Naive B cell (primary cell): ENCODE measurements around the gene RBM20. TPM values are rescaled to one million over a fixed set of nuclear protein-coding genes. Genes with fewer than 3 reads are reported as not detected.

Experiments used
- ATAC-seq, 2 donors: fragments of 150-1000 bp; cut with Tn5 transposase; 2 replicates each; pipeline ENCODE4 v1.10.0; 2021; ENCODE audit warnings: low read depth in 2 of 2, mild to moderate bottlenecking in 2 of 2, moderate library complexity in 2 of 2
- DNase-seq: peaks from one replicate; pipeline ENCODE4 v3.0.0; 2022
- H3K27ac Mint-ChIP-seq, 6 donors: one replicate each; pipeline ENCODE4 v1.8.0; 2020 to 2022; ENCODE audit warnings: mild to moderate bottlenecking in 6 of 6, mixed read lengths in 6 of 6, moderate library complexity in 5 of 6, inconsistent platforms in 2 of 6
- H3K27me3 Mint-ChIP-seq, 3 donors: one replicate each; pipeline ENCODE4 v1.8.0; 2021 to 2022; ENCODE audit warnings: mixed read lengths in 3 of 3, mild to moderate bottlenecking in 1 of 3
- H3K36me3 Mint-ChIP-seq, 2 donors: one replicate each; pipeline ENCODE4 v1.8.0; 2020 to 2022; ENCODE audit warnings: mixed read lengths in 2 of 2, inconsistent platforms in 1 of 2, mild to moderate bottlenecking in 1 of 2
- H3K4me1 Mint-ChIP-seq, 3 donors: one replicate each; pipeline ENCODE4 v1.8.0; 2020 to 2022; ENCODE audit warnings: mixed read lengths in 3 of 3, inconsistent platforms in 1 of 3, mild to moderate bottlenecking in 1 of 3, moderate library complexity in 1 of 3
- H3K4me3 Mint-ChIP-seq, 8 donors: one replicate each; pipeline ENCODE4 v1.8.0; 2020 to 2022; ENCODE audit warnings: mild to moderate bottlenecking in 8 of 8, mixed read lengths in 8 of 8, moderate library complexity in 8 of 8, inconsistent platforms in 2 of 8
- H3K9me3 Mint-ChIP-seq, 7 donors: one replicate each; pipeline ENCODE4 v1.8.0; 2020 to 2022; ENCODE audit warnings: mixed read lengths in 7 of 7, mild to moderate bottlenecking in 5 of 7, inconsistent platforms in 2 of 7, moderate library complexity in 1 of 7
- polyA plus RNA-seq, 6 donors: library from polyadenylated mRNA; unstranded; fragments of 300-500 nt; fragmentation: Illumina TruSeq; gene quantifications; one replicate each; pipeline ENCODE4 v1.2.3, GENCODE V29; 2021; ENCODE audit warnings: low read depth in 6 of 6

RBM20 gene
- polyA plus RNA-seq, 6 donors from 2014 or later = 0.05 TPM; not detected in 5

GRCh38 chr10:110837418-110838171 is 193.5 kb downstream of the RBM20 start:
- no peak for ATAC-seq
- no peaks in the 10 kb centered on the region for H3K9me3 Mint-ChIP-seq

DNA sequence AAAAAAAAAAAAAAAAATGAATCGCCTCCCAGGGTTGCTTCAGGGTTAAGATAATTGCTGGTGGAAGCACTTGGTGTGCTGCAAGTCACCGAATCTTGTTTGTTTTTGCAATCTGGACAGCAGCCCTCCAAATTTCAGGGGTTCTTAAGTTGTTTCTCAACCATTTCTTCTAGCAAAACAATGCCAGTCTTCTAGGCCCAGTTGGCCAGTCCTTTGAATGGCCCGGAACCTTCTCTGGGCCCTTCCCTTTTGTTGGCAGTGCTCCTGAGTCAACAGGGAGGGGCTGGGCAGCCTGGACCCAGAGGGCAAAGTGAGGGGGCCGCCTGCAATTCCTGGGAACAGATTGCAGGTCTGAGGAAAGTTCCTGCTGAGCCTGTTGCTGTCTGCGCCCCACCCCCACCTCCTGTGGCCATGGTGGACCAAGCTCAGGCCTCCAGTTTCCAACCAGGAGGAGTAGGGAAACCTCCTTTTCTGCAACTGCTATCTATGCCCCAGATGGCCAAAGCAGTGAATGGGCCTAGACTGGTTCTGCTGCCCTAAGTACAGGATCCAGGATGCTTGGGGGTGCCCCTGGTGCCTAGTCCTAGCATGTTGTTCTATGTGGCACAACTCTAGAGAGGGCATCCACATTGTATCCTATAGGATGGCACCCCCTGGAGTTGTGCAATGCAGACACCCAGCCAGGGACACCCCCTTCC is 196.2 kb downstream of the RBM20 start:
- ATAC-seq (no peak), DNase-seq (no peak)
- Mint-ChIP-seq H3K27me3 (no peaks in the 10 kb centered on the region), H3K36me3 (no peaks in the 10 kb centered on the region), H3K4me3 (no peak overlapping the region), H3K4me1 (peaks cover 64 to 74% (median 66%) of the 10 kb centered on the region in 3 donors), H3K27ac (peak overlapping the region in 4 of 6 donors; percentile 98 to 100 (median 100)), H3K9me3 (peaks cover 0 to 5% (median 0%) of the 10 kb centered on the region in 7 donors)

More at GRCh38 chr10:110837418-110838171, 193.5 kb downstream of the RBM20 start:
- Mint-ChIP-seq H3K4me1 (peaks cover 44 to 57% (median 52%) of the 10 kb centered on the region in 3 donors), H3K27ac (peak overlapping the region; percentile 58 to 88 (median 72)), H3K27me3 (no peaks in the 10 kb centered on the region), H3K4me3 (no peak overlapping the region), H3K36me3 (no peaks in the 10 kb centered on the region)
- DNase-seq = no peak

DNA sequence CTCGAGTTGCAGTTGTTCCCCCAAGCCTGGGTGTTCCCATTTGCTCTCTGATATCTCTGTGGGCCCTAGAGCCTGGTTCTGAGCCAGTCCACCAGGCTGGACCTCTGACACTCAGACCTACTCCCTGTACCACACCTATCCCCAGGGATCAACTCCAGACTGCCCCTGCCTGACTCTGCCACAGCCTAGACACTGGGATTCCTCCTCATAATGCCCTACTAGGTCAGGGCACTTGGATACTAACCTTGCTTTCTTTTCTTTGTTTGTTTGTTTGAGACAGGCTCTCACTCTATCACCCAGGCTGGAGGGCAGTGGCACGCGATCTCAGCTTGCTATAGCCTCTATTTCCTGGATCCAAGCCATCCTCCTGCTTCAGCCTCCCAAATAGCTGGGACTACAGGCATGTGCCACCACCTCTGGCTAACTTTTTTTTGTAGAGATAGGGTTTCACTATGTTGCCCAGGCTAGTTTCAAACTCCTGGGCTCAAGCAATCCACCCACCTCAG is 196.8 kb downstream of the RBM20 start:
- Mint-ChIP-seq H3K27ac (peak overlapping the region; percentile 97 to 100 (median 99)), H3K27me3 (no peaks in the 10 kb centered on the region), H3K36me3 (no peaks in the 10 kb centered on the region), H3K4me1 (peaks cover 64 to 74% (median 68%) of the 10 kb centered on the region in 3 donors), H3K4me3 (peak overlapping the region in 3 of 8 donors; percentile 28 to 81 (median 76)), H3K9me3 (peaks cover 0 to 5% (median 0%) of the 10 kb centered on the region in 7 donors)
- DNase-seq (no peak), ATAC-seq (no peak)

DNA sequence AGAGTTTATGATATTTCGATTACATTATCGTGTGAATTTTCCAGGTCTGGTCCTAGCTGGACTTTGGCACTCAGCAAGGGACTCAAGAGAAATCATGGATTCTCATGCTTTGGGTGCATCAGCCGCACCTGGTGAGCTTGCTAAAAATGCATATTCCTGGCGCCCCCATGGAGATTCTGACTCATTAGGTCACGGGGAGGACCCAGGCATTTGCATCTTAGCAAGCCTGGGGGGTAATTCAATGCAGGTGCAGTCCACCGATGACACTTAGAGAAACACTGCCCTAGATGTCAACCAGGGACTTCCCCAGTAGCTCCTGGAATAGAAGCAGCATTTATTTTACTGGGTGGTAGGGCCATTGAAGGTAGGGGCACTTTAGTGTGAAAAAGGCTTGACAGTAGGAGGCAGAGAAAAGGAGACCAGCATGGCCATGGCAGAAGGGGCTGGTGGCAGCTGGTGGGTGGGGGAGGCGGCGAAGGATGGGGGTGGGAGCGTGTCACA is 197.7 kb downstream of the RBM20 start:
- DNase-seq = peak; percentile 69
- peak overlapping the region; percentile 28 to 95 (median 82) for H3K4me3 Mint-ChIP-seq
- H3K27me3 Mint-ChIP-seq = no peaks in the 10 kb centered on the region
- ATAC-seq = peak; percentile 73 to 76
- H3K27ac Mint-ChIP-seq = peak overlapping the region; percentile 97 to 100 (median 99)
- peaks cover 0 to 5% (median 0%) of the 10 kb centered on the region in 7 donors for H3K9me3 Mint-ChIP-seq
- peaks cover 68 to 76% (median 72%) of the 10 kb centered on the region in 3 donors for H3K4me1 Mint-ChIP-seq
- no peaks in the 10 kb centered on the region for H3K36me3 Mint-ChIP-seq

- H3K4me3 Mint-ChIP-seq = peak overlapping the region; percentile 28 to 95 (median 82)
- ATAC-seq = no peak
- peaks cover 74 to 76% (median 74%) of the 10 kb centered on the region in 3 donors for H3K4me1 Mint-ChIP-seq
Measured at GRCh38 chr10:110842326-110842904, 198.3 kb downstream of the RBM20 start.

GRCh38 chr10:110843031-110843430 is 198.9 kb downstream of the RBM20 start:
- Mint-ChIP-seq H3K4me1 (peaks cover 74 to 79% (median 76%) of the 10 kb centered on the region in 3 donors), H3K9me3 (peaks cover 0 to 5% (median 0%) of the 10 kb centered on the region in 7 donors), H3K4me3 (peak overlapping the region; percentile 28 to 95 (median 80)), H3K27me3 (no peaks in the 10 kb centered on the region), H3K36me3 (no peaks in the 10 kb centered on the region), H3K27ac (peak overlapping the region; percentile 97 to 100 (median 99))
- DNase-seq (peak; percentile 86), ATAC-seq (peak; percentile 79 to 82)

More at GRCh38 chr10:110842326-110842904, 198.3 kb downstream of the RBM20 start:
- no peak for DNase-seq
- H3K27me3 Mint-ChIP-seq = no peaks in the 10 kb centered on the region
- H3K9me3 Mint-ChIP-seq = peaks cover 0 to 5% (median 0%) of the 10 kb centered on the region in 7 donors
- H3K36me3 Mint-ChIP-seq = no peaks in the 10 kb centered on the region
- H3K27ac Mint-ChIP-seq = peak overlapping the region; percentile 97 to 100 (median 99)

DNA sequence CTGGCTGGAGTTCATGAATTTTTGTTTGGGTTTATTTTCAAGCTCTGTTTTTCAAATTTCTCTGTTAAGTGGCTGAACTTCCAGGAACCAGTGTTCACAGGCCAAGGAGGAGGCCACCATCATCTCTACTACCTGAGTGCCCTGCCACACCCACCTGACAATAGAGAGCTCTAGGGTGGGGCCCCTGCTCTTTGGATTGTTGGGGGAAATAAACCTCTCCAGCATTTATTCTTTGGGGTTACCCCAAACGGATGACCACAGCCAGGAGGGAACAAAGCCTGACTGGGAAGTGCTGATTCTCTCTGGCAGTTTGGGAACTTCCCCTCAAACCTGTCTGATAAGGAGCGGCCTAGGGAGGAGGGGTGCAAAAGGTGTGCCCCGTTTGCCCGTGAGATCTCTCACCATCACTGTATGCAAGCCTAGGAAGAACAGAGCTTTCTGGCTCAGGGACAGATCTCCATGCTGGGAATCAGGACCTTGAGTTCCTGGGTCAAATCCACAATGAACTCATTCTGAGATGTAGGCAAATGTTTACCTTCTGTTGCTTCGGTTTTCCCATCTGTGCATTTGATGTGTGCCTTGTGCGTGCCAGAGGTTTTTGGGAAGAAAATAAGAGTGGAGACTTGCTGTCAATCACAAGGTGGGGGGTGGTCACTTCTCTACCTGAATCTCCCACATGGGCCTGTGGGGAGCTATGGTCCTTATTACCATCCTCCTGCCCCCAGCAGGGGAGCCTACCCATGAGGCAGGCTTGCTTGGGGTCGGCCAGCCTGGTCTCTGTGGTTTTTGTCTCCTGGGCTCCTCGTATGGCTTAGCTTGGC is 199.9 kb downstream of the RBM20 start:
- Mint-ChIP-seq H3K27ac (peak overlapping the region; percentile 97 to 100 (median 99)), H3K36me3 (no peaks in the 10 kb centered on the region), H3K4me3 (peak overlapping the region in 7 of 8 donors; percentile 43 to 95 (median 82)), H3K4me1 (peaks cover 82 to 84% (median 82%) of the 10 kb centered on the region in 3 donors), H3K9me3 (peaks cover 0 to 5% (median 0%) of the 10 kb centered on the region in 7 donors), H3K27me3 (no peaks in the 10 kb centered on the region)
- no peak for ATAC-seq
- no peak for DNase-seq

GRCh38 chr10:110844617-110844881 is 200.4 kb downstream of the RBM20 start:
- DNase-seq (no peak), ATAC-seq (no peak)
- Mint-ChIP-seq H3K4me1 (peaks cover 82 to 84% (median 84%) of the 10 kb centered on the region in 3 donors), H3K4me3 (peak overlapping the region in 7 of 8 donors; percentile 42 to 85 (median 76)), H3K9me3 (peaks cover 0 to 5% (median 0%) of the 10 kb centered on the region in 7 donors), H3K36me3 (no peaks in the 10 kb centered on the region), H3K27ac (peak overlapping the region; percentile 7 to 99 (median 94)), H3K27me3 (no peaks in the 10 kb centered on the region)

DNA sequence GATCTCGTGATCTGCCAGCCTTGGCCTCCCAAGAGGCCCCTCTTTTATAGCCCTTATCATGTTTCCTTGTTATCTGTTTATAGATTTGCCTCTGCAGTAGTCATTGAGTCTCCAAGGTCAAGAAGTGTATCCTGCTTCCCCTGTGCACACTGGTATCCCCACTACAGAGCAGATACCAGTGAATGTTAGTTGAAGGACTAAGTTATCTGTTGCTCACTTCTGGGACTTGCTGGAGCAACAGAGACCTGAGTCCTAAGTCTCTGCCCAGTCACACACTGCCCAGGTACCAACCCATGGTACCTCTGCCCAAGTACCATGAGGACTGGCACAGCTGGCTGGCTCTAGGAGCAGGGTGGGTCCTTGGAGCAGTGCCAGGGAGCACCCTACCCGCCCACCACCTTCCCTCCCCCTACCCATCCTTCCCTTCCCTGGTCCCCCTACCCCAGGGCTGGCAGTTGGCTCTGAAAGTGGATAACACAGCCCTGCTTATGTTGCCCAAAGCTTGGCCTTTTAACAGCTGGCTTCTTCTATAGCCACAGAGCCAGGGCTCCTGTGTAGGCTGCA is 201.1 kb downstream of the RBM20 start:
- DNase-seq (no peak), ATAC-seq (no peak)
- Mint-ChIP-seq H3K27ac (peak overlapping the region; percentile 84 to 99 (median 92)), H3K27me3 (no peaks in the 10 kb centered on the region), H3K4me3 (peak overlapping the region in 6 of 8 donors; percentile 42 to 82 (median 76)), H3K36me3 (no peaks in the 10 kb centered on the region), H3K9me3 (peaks cover 0 to 5% (median 0%) of the 10 kb centered on the region in 7 donors), H3K4me1 (peaks cover 84 to 88% (median 87%) of the 10 kb centered on the region in 3 donors)

DNA sequence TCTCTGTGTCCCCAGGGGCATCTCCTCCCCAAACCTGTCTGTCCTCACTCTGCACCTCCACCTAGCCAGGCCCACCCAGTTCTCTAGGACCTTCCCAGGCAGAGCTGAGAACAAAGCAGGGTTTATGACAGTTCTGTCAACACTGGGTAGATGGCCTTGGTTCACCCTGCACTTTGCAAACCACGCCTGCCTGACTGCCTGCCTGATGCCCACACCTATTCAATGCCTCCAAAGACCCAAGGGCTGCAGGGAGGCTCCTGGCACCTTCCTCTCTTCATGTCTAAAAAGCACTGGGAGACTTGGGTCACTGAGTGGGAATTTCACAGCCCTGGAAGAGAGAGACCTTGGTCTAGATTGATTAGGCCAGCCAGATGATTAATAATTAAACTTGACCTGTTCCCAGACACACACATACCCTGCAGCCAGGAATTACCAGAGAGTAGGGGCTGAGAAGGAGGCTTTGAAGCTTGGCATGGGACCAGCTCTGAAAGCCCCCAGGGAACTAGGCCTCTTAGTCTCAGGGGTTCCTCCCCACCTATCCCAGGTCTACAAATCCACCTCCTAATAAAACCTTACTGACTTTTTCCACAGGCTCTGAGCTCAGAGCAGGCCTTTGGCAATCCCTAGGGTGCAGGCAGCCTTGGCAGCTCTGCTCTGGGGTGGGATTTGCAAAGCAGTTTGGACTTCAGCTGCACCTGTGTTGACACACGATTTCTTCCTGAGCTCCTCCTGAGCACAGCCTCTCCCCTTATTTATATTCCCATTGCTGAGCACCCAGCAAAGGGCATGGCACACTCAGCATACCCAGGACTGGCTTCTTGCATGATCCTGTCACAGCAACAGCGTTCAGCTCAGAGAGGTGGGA is 201.9 kb downstream of the RBM20 start:
- Mint-ChIP-seq H3K27me3 (no peaks in the 10 kb centered on the region), H3K36me3 (no peaks in the 10 kb centered on the region), H3K27ac (peak overlapping the region in 5 of 6 donors; percentile 82 to 99 (median 89)), H3K9me3 (peaks cover 0 to 5% (median 0%) of the 10 kb centered on the region in 7 donors), H3K4me3 (peak overlapping the region in 7 of 8 donors; percentile 16 to 82 (median 69)), H3K4me1 (peaks cover 82 to 87% (median 85%) of the 10 kb centered on the region in 3 donors)
- ATAC-seq (no peak), DNase-seq (no peak)

DNA sequence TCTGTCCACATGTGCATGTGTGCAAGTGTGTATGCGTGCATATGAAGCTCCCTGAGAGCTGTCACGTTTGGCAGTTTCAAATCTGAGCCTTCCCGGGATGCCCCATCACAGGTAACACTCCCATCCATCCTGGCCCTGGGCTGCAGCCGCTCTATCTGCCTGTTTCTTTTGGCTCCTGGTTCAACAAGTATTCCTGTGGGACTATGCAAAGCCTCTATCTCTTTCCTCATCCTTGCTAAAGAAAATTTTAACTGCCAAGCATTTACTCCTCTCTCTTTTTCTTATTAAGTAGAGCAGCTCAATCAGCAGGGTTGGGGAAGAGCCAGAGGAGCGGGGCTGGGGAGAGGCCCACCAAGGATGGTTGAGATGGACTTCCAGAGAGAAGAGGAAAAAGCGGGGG is 203.2 kb downstream of the RBM20 start:
- no peaks in the 10 kb centered on the region for H3K36me3 Mint-ChIP-seq

More for the DNA sequence above, 203.2 kb downstream of the RBM20 start:
- Mint-ChIP-seq H3K27ac (peak overlapping the region in 4 of 6 donors; percentile 5 to 68 (median 61)), H3K9me3 (peaks cover 0 to 5% (median 0%) of the 10 kb centered on the region in 7 donors), H3K4me3 (peak overlapping the region in 3 of 8 donors; percentile 23 to 62 (median 26)), H3K4me1 (peaks cover 74 to 82% (median 82%) of the 10 kb centered on the region in 3 donors), H3K27me3 (no peaks in the 10 kb centered on the region)
- ATAC-seq = no peak
- no peak for DNase-seq
